Mammary epithelial cell (primary cell): ENCODE results near the gene COLGALT1.

ENCODE experiments used
- CTCF ChIP-seq, 2 donors: IDR thresholded peaks in 1 of 2; conservative IDR thresholded peaks in 1 of 2; 2 replicates each; pipeline ENCODE4 v1.5.1; 2011 to 2012; ENCODE audit warnings: inconsistent platforms in 2 of 2, low read length in 2 of 2, mild to moderate bottlenecking in 2 of 2, control low read depth in 1 of 2, low read depth in 1 of 2; ENCODE audit not compliant: insufficient read depth in 1 of 2; ENCODE audit errors: extremely low read depth in 1 of 2
- EZH2 ChIP-seq: IDR thresholded peaks from 2 replicates; pipeline ENCODE4 v1.6.1; 2012; ENCODE audit warnings: low read length, inconsistent platforms, borderline replicate concordance

- no peak for TF ChIP-seq CTCF (conservative IDR thresholded peaks at IDR 0.05 in 1 of 2, IDR thresholded peaks at IDR 0.05 in 1 of 2; ENCODE audit: extremely low read depth in 1 of 2, insufficient read depth in 1 of 2, low read depth in 1 of 2, low read length in 2 of 2)
- no peak for TF ChIP-seq EZH2
Observed at GRCh38 chr19:17564781-17565180, 9.3 kb downstream of the COLGALT1 start.
